Measurements from ENCODE around the gene DAB1.
"Not testable (repeated sequence)": the region's sequence is repeated elsewhere in the genome, so short reads cannot be mapped to it uniquely, and the experiment has no call there.

DAB1 gene

GRCh38 chr1:57122031-57122430 lies 301.8 kb downstream of the DAB1 start:
- no peak for DNase-seq (ENCODE audit: low read depth in 2 of 2)

DNA sequence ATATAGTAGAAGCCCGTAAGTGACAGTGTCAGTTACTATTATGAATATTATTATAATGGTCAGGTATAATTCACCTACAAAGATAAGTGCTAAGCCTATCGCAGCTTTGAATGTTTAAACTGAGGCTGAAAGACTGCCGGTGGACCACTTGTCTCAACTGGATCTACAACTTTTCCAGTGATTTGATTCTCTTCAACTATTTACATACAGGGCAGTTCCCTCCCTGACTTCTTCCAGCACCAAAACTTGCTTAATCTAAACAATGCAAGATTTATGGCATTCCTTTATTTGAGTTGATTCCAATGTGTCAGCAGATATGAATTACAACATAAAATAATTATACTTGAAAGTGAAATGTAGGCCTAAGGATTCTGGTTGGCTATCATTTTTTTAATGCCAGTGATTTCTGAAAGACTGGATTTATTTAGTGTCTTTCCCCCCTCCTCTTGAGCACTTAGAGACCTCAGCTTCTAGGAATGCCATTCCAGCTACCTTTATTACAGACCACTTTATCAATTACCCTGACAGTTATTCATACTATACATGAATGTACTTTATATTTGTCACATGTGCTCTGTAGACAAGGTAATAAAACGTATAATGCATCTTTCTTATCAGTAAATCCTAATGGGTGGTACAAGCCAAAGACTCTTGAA lies 304.8 kb downstream of the DAB1 start:
- no peak for DNase-seq (ENCODE audit: low read depth in 2 of 2)

DNA sequence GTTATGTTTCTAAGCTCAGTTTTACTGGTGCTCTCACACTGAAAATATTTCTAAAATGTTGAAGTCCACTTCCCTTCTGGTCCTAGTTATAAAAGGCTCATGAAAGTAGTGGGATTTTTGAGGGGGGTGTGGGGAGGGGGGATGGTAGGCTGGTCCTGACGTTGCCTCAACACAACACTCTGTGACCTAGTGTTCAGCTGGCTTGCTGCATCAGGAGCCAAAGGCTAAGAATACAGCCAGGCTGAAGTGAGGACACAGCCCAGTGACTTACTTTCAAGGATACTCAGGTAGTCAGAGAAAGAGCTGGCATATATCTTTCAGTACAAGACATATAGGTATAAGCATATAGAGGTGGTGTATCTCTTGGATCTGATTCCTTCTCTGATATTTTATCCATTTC lies 306.1 kb downstream of the DAB1 start:
- no peak for DNase-seq (ENCODE audit: low read depth in 2 of 2)

DNA sequence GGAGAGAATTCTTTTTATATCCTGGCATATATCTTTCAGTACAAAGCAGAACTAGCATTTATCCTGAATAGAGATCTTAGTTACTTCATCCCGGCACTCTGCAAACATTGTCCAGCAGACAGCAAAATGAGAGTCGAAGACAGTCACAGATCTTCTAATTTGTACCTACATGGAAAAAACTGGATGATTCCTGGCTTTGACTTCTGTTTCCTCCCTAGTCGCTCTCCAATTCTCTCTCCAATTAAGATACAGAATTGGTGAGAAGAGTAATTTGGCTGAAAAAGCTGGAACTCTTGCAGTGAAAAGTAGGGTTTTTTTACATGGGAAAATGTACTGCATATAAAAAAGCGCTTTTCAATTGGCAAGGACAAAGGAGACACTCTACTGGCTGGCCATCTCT lies 307.0 kb downstream of the DAB1 start:
- DNase-seq (ENCODE audit: low read depth in 2 of 2) = no peak

GRCh38 chr1:57115030-57115614 lies 308.7 kb downstream of the DAB1 start:
- DNase-seq (ENCODE audit: low read depth in 2 of 2) = no peak

DNA sequence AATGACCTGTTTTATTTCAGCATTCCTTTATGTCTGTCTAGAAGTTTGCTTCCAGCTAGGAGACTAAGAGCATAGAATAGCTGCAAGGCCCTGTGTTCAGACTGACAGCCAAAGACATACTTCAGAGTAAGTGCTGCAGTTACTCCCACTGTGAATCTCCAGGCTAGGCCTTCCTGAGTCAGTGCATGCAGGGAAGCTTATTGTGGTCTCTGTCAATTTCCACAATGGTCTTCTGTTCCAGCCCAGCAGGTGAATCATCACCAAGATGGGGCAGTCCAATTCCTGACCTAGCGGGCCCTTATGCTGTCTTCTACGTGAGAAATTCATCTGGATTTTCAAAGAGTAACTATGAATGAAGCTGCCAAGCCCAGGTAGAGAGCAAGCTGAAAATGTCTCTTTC lies 311.7 kb downstream of the DAB1 start:
- DNase-seq (ENCODE audit: low read depth in 2 of 2) = no peak

- DNase-seq (ENCODE audit: low read depth in 2 of 2) = no peak
These were observed 312.7 kb downstream of the DAB1 start for GRCh38 chr1:57111175-57111574.

DNA sequence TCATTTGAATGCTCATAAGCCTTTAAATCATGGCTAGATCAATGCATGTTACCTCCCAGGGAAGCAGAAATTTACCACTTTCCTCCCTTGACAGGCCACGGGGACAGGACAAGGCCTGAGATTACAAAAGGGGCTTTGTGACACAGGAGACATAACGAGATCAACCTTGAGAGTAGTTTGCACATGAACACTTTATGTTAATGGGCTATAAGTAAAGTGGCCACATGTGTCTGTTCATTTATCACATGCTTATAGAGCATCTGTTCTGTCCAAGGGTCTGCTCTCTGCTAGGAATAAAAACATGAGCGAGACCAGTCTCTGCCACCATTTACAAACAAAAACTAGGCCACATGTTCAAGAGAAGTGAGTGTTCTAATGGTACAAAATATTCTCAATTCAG lies 314.0 kb downstream of the DAB1 start:
- DNase-seq (ENCODE audit: low read depth in 2 of 2) = no peak

GRCh38 chr1:57109247-57109646 lies 314.6 kb downstream of the DAB1 start:
- no peak for DNase-seq (ENCODE audit: low read depth in 2 of 2)

DNA sequence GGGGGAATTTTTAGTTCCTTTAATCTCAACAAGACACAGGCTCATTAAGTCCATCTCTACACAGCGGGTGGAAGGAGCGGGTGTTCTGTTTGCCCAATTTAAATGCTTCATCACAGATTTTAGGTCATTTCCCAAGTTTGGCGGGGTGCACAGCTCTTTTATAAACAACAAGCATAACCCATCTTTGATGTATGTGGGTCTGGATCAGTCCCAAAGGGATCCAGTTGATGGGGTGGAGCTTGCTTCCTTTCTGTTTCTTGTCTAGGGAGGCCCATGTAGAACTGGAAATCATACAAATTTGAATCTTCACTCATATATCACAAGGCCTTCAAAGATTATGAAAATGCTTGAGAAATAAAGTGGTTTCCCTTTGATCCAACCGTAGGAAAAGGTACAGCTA lies 317.6 kb downstream of the DAB1 start:
- no peak for DNase-seq (ENCODE audit: low read depth in 2 of 2)

DNA sequence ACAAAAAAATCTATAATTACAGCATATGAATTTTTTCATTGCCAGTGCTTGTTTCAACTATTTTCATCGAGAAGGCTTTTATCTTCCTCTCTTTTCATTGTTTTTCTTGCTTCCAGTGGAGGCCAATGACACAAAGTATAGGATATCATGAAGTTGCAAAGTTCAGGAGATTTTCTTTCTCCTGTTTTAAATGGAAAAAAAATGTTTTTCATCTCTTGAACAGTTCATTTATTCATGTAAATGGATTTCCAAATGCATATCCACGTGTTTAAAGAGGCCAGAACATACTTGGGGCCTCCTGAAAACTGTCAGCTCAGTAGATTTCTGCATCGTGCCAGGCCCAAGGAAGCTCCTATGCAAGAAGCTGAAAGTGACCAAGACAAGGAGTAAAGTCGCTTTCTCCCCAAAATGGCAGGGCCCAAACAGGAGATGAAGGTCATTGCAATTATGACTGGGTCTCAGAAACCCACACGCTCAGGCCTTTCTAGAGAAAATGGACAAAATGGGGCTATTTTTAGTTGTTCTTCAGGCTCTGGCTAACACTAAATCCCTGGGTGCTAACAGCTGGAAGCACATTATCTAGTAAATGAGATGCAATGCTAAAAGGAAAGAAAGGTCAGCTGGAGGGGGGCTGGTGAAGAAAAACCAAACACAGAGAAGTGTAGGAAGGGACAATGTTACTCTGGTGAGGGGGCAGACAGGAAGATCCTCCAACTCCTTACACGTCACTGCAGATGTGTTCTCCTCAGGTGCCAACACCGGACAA lies 321.1 kb downstream of the DAB1 start:
- DNase-seq (ENCODE audit: low read depth in 2 of 2) = no peak

DNA sequence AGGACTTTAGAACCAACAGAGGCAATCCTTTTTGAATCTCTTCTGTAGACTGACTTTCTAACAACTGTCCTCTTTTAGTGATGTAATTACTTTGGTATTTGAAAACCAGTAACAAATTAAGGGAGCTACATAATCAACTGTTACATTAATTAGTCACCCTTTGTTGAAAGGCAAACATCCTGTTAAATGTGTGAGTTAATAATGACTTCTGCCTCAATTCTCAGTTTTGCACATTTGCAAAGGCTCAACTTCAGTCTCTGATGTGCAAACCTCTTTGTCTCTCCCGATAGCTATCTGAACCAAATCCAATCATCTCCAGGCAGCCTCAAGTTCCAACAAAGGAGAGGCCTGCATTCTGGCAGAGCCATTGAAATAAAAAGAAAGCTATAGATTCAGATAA lies 322.7 kb downstream of the DAB1 start:
- no peak for DNase-seq (ENCODE audit: low read depth in 2 of 2)

DNA sequence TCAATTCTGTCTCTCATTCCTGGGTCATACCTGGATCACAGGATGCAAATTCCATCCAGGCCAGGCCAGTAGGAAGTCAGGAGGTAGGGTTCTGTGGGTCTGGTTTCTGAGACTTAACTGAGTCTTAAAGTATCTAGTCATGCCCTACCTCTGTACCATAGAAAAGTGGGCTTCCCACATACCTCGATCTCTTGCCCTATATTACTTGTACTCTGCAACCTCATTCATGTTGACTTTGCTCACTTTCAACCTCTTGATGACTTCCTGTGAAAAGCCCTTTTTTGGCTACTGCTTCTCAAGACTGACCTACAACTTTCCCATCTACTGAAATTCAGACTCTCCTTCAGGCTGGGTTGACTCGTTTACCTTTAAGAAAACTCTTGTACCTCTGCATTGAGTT lies 329.1 kb downstream of the DAB1 start:
- no peak for DNase-seq (ENCODE audit: low read depth in 2 of 2)

- DNase-seq (ENCODE audit: low read depth in 2 of 2) = no peak
These were observed 330.7 kb downstream of the DAB1 start for GRCh38 chr1:57093122-57093521.

- DNase-seq (ENCODE audit: low read depth in 2 of 2) = no peak
These were observed 332.2 kb downstream of the DAB1 start for GRCh38 chr1:57091642-57092041.

- no peak for DNase-seq (ENCODE audit: low read depth in 2 of 2)
These were observed 334.0 kb downstream of the DAB1 start for GRCh38 chr1:57089855-57090254.

- no peak for DNase-seq (ENCODE audit: low read depth in 2 of 2)
These were observed 334.6 kb downstream of the DAB1 start for GRCh38 chr1:57089221-57089620.

GRCh38 chr1:57088653-57089052 lies 335.2 kb downstream of the DAB1 start:
- no peak for DNase-seq (ENCODE audit: low read depth in 2 of 2)

DNA sequence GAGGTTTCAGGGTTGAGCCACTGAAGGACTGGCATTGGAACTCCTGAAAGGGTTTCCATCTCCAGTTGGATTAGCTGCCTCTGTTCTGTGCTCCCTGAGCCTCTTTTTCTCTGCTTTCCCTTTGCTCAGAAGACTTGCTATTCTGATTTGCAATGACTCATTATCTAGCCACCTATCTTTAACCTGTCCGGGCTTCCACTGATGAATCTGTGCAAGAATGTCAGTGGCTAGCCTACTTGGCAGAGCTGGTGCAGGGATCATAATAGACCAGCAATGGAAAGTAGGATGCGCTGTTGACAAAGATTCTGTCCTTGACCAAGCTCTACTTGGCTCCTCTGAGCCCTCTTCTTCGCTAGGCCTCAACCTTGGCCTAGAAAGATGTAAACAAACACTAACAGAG lies 336.2 kb downstream of the DAB1 start:
- DNase-seq (ENCODE audit: low read depth in 2 of 2) = not testable (repeated sequence)

GRCh38 chr1:57086154-57086553 lies 337.7 kb downstream of the DAB1 start:
- DNase-seq (ENCODE audit: low read depth in 2 of 2) = no peak

- DNase-seq (ENCODE audit: low read depth in 2 of 2) = no peak
These were observed 339.2 kb downstream of the DAB1 start for GRCh38 chr1:57084701-57085100.

GRCh38 chr1:57082711-57083439 lies 341.0 kb downstream of the DAB1 start:
- DNase-seq (ENCODE audit: low read depth in 2 of 2) = no peak

All from stimulated activated CD4-positive, alpha-beta T cell treated with anti-CD3 and anti-CD28 coated beads, Interleukin-15, amount 100 ng/mL, for 48 hours (primary cell).